Measurements from ENCODE around the gene WDR31.
"Not testable (repeated sequence)": the region's sequence is repeated elsewhere in the genome, so short reads cannot be mapped to it uniquely, and the experiment has no call there.

WDR31 gene

GRCh38 chr9:113381909-113382411 lies 41.9 kb upstream of the WDR31 start:
- peaks cover 8% of the 10 kb centered on the region for H3K36me3 Mint-ChIP-seq (ENCODE audit: low read depth)

DNA sequence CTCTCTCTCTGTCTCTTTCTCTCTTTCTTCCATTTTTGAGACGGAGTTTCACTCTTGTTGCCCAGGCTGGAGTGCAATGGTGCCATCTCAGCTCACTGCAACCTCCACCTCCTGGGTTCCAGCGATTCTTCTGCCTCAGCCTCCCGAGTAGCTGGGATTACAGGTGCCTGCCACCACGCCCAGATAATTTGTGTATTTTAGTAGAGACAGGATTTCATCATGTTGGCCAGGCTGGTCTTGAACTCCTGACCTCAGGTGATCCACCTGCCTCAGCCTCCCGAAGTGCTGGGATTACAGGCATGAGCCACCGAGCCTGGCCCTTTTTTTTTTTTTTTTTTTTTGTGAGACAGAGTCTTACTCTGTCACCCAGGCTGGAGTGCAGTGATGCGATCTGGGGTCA lies 41.4 kb upstream of the WDR31 start:
- not testable (repeated sequence) for H3K36me3 Mint-ChIP-seq (ENCODE audit: low read depth); H3K9me3 Mint-ChIP-seq; H3K27ac Mint-ChIP-seq; H3K27me3 Mint-ChIP-seq (ENCODE audit: low read depth, poor library complexity); H3K4me3 Mint-ChIP-seq; DNase-seq
- peaks cover 24% of the 10 kb centered on the region for H3K4me1 Mint-ChIP-seq

More at GRCh38 chr9:113381909-113382411, 41.9 kb upstream of the WDR31 start:
- H3K4me1 Mint-ChIP-seq, result peaks cover 24% of the 10 kb centered on the region
- no peak overlapping the region for H3K27ac Mint-ChIP-seq
- peaks cover 2% of the 10 kb centered on the region for H3K9me3 Mint-ChIP-seq
- no peak for DNase-seq
- no peak overlapping the region for H3K4me3 Mint-ChIP-seq
- peaks cover 4% of the 10 kb centered on the region for H3K27me3 Mint-ChIP-seq (ENCODE audit: low read depth, poor library complexity)
- TF ChIP-seq CTCF (IDR thresholded peaks at IDR 0.05), result no peak

DNA sequence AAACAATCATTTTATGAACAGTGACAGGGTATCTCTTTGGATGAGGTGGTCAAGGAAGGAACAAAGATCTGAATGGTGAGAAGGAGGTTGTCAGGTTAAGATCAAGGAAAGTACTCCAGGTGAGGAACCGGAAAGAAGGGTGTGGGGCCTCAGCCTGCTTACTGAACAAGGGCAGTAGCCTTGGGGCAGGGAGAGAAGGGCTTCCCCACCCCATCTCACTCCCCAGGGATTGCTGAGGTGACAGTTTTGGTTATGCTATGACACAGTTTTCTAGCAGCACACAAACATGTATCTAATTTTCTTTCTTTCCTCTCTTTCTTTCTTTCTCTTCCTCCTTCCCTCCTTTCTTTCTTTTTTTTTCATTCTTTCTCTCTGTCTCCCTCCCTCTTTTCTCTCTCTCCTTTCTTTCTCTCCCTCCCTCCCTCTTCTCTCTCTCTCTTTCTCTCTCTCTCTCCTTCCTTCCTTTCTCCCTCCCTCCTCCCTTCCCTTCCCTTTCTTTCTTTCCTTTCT lies 40.8 kb upstream of the WDR31 start:
- TF ChIP-seq CTCF (IDR thresholded peaks at IDR 0.05), result no peak
- Mint-ChIP-seq H3K27me3 (ENCODE audit: low read depth, poor library complexity) (peaks cover 4% of the 10 kb centered on the region), H3K9me3 (no peaks in the 10 kb centered on the region), H3K4me3 (no peak overlapping the region), H3K36me3 (ENCODE audit: low read depth) (no peaks in the 10 kb centered on the region), H3K27ac (peak overlapping the region; percentile 18), H3K4me1 (peaks cover 24% of the 10 kb centered on the region)
- DNase-seq, result no peak

DNA sequence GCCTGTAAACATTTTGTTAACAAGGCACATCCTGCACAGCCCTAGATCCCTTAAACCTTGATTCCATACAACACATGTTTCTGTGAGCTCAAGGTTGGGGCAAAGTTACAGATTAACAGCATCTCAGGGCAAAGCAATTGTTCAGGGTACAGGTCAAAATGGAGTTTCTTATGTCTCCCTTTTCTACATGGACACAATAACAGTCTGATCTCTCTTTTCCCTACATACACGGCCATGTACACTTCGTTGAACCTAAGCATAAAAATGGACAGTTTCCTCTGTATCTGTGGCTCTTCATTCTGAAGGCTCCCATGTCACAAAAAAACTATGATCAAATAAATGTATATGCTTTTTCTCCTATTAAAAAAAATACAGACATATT lies 39.7 kb upstream of the WDR31 start:
- not testable (repeated sequence) for H3K4me3 Mint-ChIP-seq
- H3K4me1 Mint-ChIP-seq, result peaks cover 30% of the 10 kb centered on the region
- peak overlapping the region; percentile 43 for H3K27ac Mint-ChIP-seq

GRCh38 chr9:113379094-113379828 lies 39.2 kb upstream of the WDR31 start:
- peak overlapping the region; percentile 19 for H3K4me3 Mint-ChIP-seq
- H3K27ac Mint-ChIP-seq, result peak overlapping the region; percentile 43
- DNase-seq, result peak; percentile 16

More for the DNA sequence above, 39.7 kb upstream of the WDR31 start:
- DNase-seq; H3K36me3 Mint-ChIP-seq (ENCODE audit: low read depth); H3K27me3 Mint-ChIP-seq (ENCODE audit: low read depth, poor library complexity); H3K9me3 Mint-ChIP-seq: not testable (repeated sequence)

DNA sequence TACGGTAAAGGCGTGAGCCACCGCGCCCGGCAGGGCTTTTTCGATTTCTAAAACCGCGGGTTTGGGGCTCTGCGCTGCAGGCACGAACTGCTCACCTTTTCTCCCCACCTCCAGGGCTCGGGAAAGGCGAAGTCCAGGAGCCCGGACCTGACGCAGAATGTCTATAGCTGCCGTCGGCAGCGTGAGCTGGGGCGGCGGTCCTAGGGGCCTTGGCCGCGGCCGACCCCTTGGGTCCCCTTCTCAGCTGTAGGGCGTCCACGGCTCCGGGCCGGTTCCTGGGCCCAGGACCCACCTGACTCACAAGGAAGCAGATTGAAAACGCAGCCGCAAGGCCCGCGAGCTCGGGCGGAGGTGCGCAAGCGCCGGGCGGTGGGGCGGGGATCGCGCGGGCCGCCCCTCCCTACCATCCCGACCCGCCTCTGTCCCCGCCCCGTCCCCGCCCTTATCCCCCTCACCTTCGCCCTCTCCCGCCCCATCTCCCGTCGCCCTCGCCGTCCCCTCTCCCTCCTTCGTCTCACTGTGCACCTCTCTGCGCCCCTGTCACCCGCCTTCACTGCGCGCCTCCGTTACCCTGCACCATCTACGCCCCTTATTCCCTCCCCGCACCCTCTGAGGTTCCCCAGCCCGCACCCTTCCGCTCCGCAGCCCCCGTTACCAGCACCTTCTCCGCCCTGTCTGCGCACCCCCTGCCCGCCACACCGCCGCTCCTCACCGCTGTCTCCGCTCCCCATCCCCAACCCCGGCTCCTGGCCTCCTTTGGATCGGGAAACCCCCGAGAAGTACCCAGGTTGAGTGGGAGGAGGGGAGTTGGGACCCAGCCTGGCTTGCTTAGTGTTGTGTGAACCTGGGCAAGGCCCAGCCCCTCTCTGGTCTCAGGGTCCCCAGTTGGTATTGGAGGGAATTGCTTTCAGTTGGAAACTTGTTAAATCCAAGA lies 36.8 kb upstream of the WDR31 start, which contains the start of gene HDHD3:
Gene HDHD3, minus strand, starts transcription at position 353 of the 934 bp plus-strand sequence. CDS start 2,632 bp downstream, outside the sequence.
- peaks cover 15% of the 10 kb centered on the region for H3K36me3 Mint-ChIP-seq (ENCODE audit: low read depth)
- H3K27me3 Mint-ChIP-seq (ENCODE audit: low read depth, poor library complexity), result no peaks in the 10 kb centered on the region
- TF ChIP-seq CTCF (IDR thresholded peaks at IDR 0.05), result no peak
- no peaks in the 10 kb centered on the region for H3K9me3 Mint-ChIP-seq
- no peak within 1 kb of the TSS for H3K27ac Mint-ChIP-seq
- DNase-seq, result peak; percentile 81
- peaks cover 38% of the 10 kb centered on the region for H3K4me1 Mint-ChIP-seq
- H3K4me3 Mint-ChIP-seq, result peak within 1 kb of the TSS; percentile 87

More at GRCh38 chr9:113379094-113379828, 39.2 kb upstream of the WDR31 start:
- peaks cover 13% of the 10 kb centered on the region for H3K36me3 Mint-ChIP-seq (ENCODE audit: low read depth)
- not testable (repeated sequence) for H3K9me3 Mint-ChIP-seq; H3K27me3 Mint-ChIP-seq (ENCODE audit: low read depth, poor library complexity)
- peaks cover 30% of the 10 kb centered on the region for H3K4me1 Mint-ChIP-seq

Measured in nephron progenitor cell (in vitro differentiated cells).